ENCODE data around the gene ACAT2.
"Not testable (repeated sequence)": the region's sequence is repeated elsewhere in the genome, so short reads cannot be mapped to it uniquely, and the experiment has no call there.

Gene ACAT2

DNA sequence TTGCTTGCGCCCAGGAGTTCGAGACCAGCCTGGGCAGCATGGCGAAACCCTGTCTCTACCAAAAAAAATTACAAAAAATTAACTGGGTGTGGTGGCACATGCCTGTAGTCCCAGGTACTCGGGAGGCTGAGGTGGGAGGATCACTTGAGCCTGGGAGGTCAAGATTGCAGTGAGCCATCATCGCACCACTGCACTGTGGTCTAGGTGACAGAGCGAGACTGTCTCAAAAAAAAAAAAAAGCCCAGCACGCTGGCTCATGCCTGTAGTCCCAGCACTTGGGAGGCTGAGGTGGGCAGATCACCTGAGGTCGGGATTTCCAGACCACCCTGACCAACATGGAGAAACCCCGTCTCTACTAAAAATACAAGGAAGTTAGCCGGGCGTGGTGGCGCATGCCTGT lies 28.4 kb upstream of the ACAT2 start:
- not testable (repeated sequence) for H3K27me3 ChIP-seq (ENCODE audit: control insufficient read depth, insufficient read depth, low read length); H3K9ac ChIP-seq (ENCODE audit: low read depth, low read length); H3K4me3 ChIP-seq (ENCODE audit: low read length); H3K9me3 ChIP-seq (replicated peaks; ENCODE audit: low read length); H3K4me2 ChIP-seq (ENCODE audit: low read length)
- Histone ChIP-seq H3K4me1 (ENCODE audit: control insufficient read depth, insufficient read depth, low read length) (peaks cover 13% of the 10 kb centered on the region), H3K36me3 (ENCODE audit: insufficient read depth, low read length) (peaks cover 19% of the 10 kb centered on the region)

GRCh38 chr6:159736908-159737307 lies 24.9 kb upstream of the ACAT2 start:
- no peaks in the 10 kb centered on the region for H3K27me3 ChIP-seq (ENCODE audit: control insufficient read depth, insufficient read depth, low read length)
- H3K4me1 ChIP-seq (ENCODE audit: control insufficient read depth, insufficient read depth, low read length): no peaks in the 10 kb centered on the region

GRCh38 chr6:159739341-159739740 lies 22.5 kb upstream of the ACAT2 start:
- H3K27me3 ChIP-seq (ENCODE audit: control insufficient read depth, insufficient read depth, low read length): no peaks in the 10 kb centered on the region
- no peaks in the 10 kb centered on the region for H3K9me3 ChIP-seq (replicated peaks; ENCODE audit: low read length)
- H3K4me2 ChIP-seq (ENCODE audit: low read length): no peak overlapping the region
- no peak overlapping the region for H3K4me3 ChIP-seq (ENCODE audit: low read length)
- no peak overlapping the region for H3K9ac ChIP-seq (ENCODE audit: low read depth, low read length)
- H3K4me1 ChIP-seq (ENCODE audit: control insufficient read depth, insufficient read depth, low read length): no peaks in the 10 kb centered on the region
- H3K36me3 ChIP-seq (ENCODE audit: insufficient read depth, low read length): peaks cover 70% of the 10 kb centered on the region

More at GRCh38 chr6:159736908-159737307, 24.9 kb upstream of the ACAT2 start:
- no peak overlapping the region for H3K4me2 ChIP-seq (ENCODE audit: low read length)
- H3K4me3 ChIP-seq (ENCODE audit: low read length): no peak overlapping the region
- no peak overlapping the region for H3K9ac ChIP-seq (ENCODE audit: low read depth, low read length)
- H3K36me3 ChIP-seq (ENCODE audit: insufficient read depth, low read length): peaks cover 50% of the 10 kb centered on the region
- no peaks in the 10 kb centered on the region for H3K9me3 ChIP-seq (replicated peaks; ENCODE audit: low read length)

GRCh38 chr6:159742165-159742564 lies 19.7 kb upstream of the ACAT2 start:
- H3K4me1 ChIP-seq (ENCODE audit: control insufficient read depth, insufficient read depth, low read length): no peaks in the 10 kb centered on the region
- H3K27me3 ChIP-seq (ENCODE audit: control insufficient read depth, insufficient read depth, low read length): no peaks in the 10 kb centered on the region
- H3K4me3 ChIP-seq (ENCODE audit: low read length): no peak overlapping the region
- H3K4me2 ChIP-seq (ENCODE audit: low read length): no peak overlapping the region
- H3K9me3 ChIP-seq (replicated peaks; ENCODE audit: low read length): no peaks in the 10 kb centered on the region
- H3K9ac ChIP-seq (ENCODE audit: low read depth, low read length): no peak overlapping the region
- H3K36me3 ChIP-seq (ENCODE audit: insufficient read depth, low read length): peaks cover 94% of the 10 kb centered on the region

DNA sequence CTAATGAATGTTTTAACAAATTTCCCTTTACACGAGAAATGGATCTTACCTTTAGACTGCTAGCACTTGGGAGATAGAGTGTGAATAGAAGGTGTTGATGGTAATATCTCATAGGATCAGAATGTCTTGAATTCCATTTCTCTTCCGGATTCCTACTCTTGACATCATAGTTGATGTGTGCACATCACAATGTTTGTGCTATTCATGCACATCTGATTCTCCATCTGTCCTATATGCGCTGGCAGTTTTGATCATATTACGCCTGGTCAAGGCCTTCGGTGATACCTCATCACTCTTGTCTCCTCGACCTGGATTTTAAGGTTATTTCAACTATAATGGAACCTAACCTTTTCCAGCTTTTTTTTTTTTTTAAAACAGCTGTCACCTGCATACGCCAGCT lies 16.8 kb upstream of the ACAT2 start:
- Histone ChIP-seq H3K9ac (ENCODE audit: low read depth, low read length) (no peak overlapping the region), H3K4me1 (ENCODE audit: control insufficient read depth, insufficient read depth, low read length) (no peaks in the 10 kb centered on the region), H3K4me2 (ENCODE audit: low read length) (no peak overlapping the region), H3K9me3 (replicated peaks; ENCODE audit: low read length) (no peaks in the 10 kb centered on the region), H3K4me3 (ENCODE audit: low read length) (no peak overlapping the region), H3K27me3 (ENCODE audit: control insufficient read depth, insufficient read depth, low read length) (no peaks in the 10 kb centered on the region), H3K36me3 (ENCODE audit: insufficient read depth, low read length) (peaks cover 88% of the 10 kb centered on the region)

DNA sequence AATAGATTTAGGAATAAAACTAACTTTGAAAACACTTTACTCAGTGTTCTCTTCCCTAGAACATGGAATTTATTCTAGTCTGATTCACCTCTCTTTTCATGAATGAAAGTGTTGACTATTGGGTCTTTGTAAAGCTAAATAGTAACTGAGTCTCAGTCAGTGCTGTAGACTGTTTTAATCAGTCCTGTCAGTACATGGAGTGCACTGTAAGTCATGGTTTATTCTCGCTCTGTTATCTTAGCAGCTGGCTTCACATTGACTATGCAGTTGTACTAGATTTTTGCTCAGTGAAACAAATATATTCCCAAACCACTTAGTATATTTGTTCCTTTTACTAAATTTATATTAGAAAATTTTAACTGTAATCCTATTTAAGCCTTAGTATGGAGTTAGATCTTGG lies 15.1 kb upstream of the ACAT2 start:
- no peak overlapping the region for H3K9ac ChIP-seq (ENCODE audit: low read depth, low read length)
- no peaks in the 10 kb centered on the region for H3K27me3 ChIP-seq (ENCODE audit: control insufficient read depth, insufficient read depth, low read length)
- no peak overlapping the region for H3K4me2 ChIP-seq (ENCODE audit: low read length)
- no peaks in the 10 kb centered on the region for H3K4me1 ChIP-seq (ENCODE audit: control insufficient read depth, insufficient read depth, low read length)
- peaks cover 91% of the 10 kb centered on the region for H3K36me3 ChIP-seq (ENCODE audit: insufficient read depth, low read length)
- no peaks in the 10 kb centered on the region for H3K9me3 ChIP-seq (replicated peaks; ENCODE audit: low read length)
- H3K4me3 ChIP-seq (ENCODE audit: low read length): no peak overlapping the region

DNA sequence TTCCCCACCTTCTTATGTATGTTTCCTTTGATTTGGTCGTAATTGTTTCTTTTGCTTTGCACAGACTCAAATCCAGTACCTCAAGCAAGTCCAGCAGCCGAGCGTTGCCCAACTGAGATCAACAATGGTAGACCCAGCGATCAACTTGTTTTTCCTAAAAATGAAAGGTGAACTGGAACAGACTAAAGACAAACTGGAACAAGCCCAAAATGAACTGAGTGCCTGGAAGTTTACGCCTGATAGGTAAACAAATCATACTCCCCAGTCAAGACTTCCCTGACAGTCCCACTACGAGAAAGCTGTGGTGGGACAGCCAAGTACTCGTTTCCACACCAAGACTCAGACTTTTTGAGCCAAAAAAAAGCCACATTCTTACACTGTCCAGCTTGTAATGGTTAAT lies 13.7 kb upstream of the ACAT2 start:
- H3K4me3 ChIP-seq (ENCODE audit: low read length): not testable (repeated sequence)
- H3K36me3 ChIP-seq (ENCODE audit: insufficient read depth, low read length): peaks cover 93% of the 10 kb centered on the region

DNA sequence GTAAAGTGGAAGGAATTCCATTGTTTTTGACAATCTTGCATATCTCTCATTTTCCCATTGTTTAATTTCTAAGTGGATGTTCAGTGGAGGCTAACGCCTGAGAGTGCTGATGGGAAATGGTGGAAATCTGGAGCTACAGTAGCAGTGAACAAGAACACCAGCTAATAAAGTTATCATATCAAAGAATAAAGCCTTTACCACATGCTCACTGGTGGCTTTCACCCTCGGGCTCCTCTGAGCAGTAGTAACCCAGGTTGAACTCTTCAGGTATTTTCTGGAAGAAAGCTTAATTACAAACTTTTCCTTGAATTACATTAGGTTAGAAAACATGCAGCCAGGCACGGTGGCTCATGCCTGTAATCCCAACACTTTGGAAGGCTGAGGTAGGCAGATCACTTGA lies 10.4 kb upstream of the ACAT2 start:
- Histone ChIP-seq H3K9me3 (replicated peaks; ENCODE audit: low read length) (no peaks in the 10 kb centered on the region), H3K27me3 (ENCODE audit: control insufficient read depth, insufficient read depth, low read length) (no peaks in the 10 kb centered on the region), H3K36me3 (ENCODE audit: insufficient read depth, low read length) (peaks cover 90% of the 10 kb centered on the region), H3K9ac (ENCODE audit: low read depth, low read length) (no peak overlapping the region), H3K4me3 (ENCODE audit: low read length) (no peak overlapping the region), H3K4me1 (ENCODE audit: control insufficient read depth, insufficient read depth, low read length) (peaks cover 6% of the 10 kb centered on the region), H3K4me2 (ENCODE audit: low read length) (no peak overlapping the region)

More for the DNA sequence above, 13.7 kb upstream of the ACAT2 start:
- H3K4me2 ChIP-seq (ENCODE audit: low read length); H3K4me1 ChIP-seq (ENCODE audit: control insufficient read depth, insufficient read depth, low read length); H3K27me3 ChIP-seq (ENCODE audit: control insufficient read depth, insufficient read depth, low read length); H3K9ac ChIP-seq (ENCODE audit: low read depth, low read length); H3K9me3 ChIP-seq (replicated peaks; ENCODE audit: low read length): not testable (repeated sequence)

DNA sequence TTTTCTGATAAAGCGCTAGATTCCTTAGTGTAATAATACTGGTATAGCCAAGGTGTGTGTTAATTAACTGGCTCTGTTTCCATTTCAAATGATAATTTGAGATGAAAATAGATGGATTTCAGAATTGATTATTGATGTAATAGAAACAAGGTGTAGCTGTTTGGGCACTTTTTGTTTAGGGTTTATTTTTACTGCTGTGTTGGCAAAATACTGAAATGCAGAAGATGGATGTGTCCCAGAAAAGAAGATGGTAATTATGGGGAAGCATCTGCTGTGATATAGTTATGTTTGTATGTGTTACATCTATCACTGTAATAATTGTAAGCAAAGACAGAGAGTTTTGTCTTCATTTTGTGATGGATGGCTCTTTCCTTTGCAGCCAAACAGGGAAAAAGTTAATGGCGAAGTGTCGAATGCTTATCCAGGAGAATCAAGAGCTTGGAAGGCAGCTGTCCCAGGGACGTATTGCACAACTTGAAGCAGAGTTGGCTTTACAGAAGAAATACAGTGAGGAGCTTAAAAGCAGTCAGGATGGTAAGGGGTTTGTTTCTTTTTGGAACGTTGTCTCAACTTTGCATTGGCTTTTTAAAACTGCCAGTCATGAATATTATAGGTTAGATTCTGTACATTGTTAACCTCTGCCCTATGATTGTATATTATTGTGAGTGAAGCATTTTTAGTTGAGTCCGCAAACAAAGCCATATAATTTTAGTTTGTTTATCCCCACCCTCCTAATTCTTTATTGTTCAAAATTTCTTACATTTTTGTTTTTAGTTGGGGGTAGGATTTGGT lies 8.6 kb upstream of the ACAT2 start:
- Histone ChIP-seq H3K4me3 (ENCODE audit: low read length) (no peak overlapping the region), H3K4me1 (ENCODE audit: control insufficient read depth, insufficient read depth, low read length) (peaks cover 7% of the 10 kb centered on the region), H3K36me3 (ENCODE audit: insufficient read depth, low read length) (peaks cover 88% of the 10 kb centered on the region)

GRCh38 chr6:159754401-159754800 lies 7.4 kb upstream of the ACAT2 start:
- peaks cover 13% of the 10 kb centered on the region for H3K4me1 ChIP-seq (ENCODE audit: control insufficient read depth, insufficient read depth, low read length)
- H3K27me3 ChIP-seq (ENCODE audit: control insufficient read depth, insufficient read depth, low read length): no peaks in the 10 kb centered on the region
- no peaks in the 10 kb centered on the region for H3K9me3 ChIP-seq (replicated peaks; ENCODE audit: low read length)
- peaks cover 88% of the 10 kb centered on the region for H3K36me3 ChIP-seq (ENCODE audit: insufficient read depth, low read length)
- H3K9ac ChIP-seq (ENCODE audit: low read depth, low read length): no peak overlapping the region
- H3K4me3 ChIP-seq (ENCODE audit: low read length): no peak overlapping the region
- no peak overlapping the region for H3K4me2 ChIP-seq (ENCODE audit: low read length)

More for the DNA sequence above, 8.6 kb upstream of the ACAT2 start:
- Histone ChIP-seq H3K4me2 (ENCODE audit: low read length) (no peak overlapping the region), H3K9me3 (replicated peaks; ENCODE audit: low read length) (no peaks in the 10 kb centered on the region), H3K9ac (ENCODE audit: low read depth, low read length) (no peak overlapping the region), H3K27me3 (ENCODE audit: control insufficient read depth, insufficient read depth, low read length) (no peaks in the 10 kb centered on the region)

DNA sequence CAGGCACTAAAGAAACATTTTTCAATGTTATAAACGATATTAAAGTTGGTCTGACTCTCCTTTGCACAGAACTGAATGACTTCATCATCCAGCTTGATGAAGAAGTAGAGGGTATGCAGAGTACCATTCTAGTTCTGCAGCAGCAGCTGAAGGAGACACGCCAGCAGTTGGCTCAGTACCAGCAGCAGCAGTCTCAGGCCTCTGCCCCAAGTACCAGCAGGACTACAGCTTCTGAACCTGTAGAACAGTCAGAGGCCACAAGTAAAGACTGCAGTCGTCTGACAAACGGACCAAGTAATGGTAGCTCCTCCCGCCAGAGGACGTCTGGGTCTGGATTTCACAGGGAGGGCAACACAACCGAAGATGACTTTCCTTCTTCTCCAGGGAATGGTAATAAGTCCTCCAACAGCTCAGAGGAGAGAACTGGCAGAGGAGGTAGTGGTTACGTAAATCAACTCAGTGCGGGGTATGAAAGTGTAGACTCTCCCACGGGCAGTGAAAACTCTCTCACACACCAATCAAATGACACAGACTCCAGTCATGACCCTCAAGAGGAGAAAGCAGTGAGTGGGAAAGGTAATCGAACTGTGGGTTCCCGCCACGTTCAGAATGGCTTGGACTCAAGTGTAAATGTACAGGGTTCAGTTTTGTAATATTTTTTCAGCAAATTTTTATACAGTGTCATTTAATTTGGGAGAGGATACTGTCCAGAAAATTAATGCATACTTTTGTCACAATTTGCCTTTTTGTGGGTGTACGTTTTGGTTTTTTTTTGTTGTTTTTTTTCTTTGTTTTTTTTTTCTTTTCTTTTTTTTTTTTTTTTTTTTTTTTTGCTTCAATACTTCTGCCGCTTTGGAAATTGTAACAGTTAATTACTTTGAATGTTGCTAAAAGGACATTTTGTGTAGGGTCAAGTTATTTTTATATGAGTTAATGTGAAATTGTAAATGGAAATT lies 6.6 kb upstream of the ACAT2 start:
- Histone ChIP-seq H3K4me2 (ENCODE audit: low read length) (no peak overlapping the region), H3K4me1 (ENCODE audit: control insufficient read depth, insufficient read depth, low read length) (peaks cover 18% of the 10 kb centered on the region), H3K4me3 (ENCODE audit: low read length) (no peak overlapping the region), H3K27me3 (ENCODE audit: control insufficient read depth, insufficient read depth, low read length) (no peaks in the 10 kb centered on the region), H3K36me3 (ENCODE audit: insufficient read depth, low read length) (peaks cover 86% of the 10 kb centered on the region), H3K9me3 (replicated peaks; ENCODE audit: low read length) (no peaks in the 10 kb centered on the region), H3K9ac (ENCODE audit: low read depth, low read length) (no peak overlapping the region)

Data from skeletal muscle satellite cell (primary cell).